GM19372 (cell line): Measurements from ENCODE around the gene MROH2B.

Experiments used
- ATAC-seq: cut with Tn5 transposase; IDR thresholded peaks from one replicate; pipeline ENCODE4 v1.9.1; 2021; ENCODE audit warnings: mild to moderate bottlenecking, low read depth, moderate library complexity; ENCODE audit not compliant: unreplicated experiment

The MROH2B gene

GRCh38 chr5:41071242-41071641, at the start of gene MROH2B:
MROH2B (minus strand) TSS chr5:41071342; CDS start chr5:41070852, 490 bp downstream.
- no peak for ATAC-seq

GRCh38 chr5:41120600-41120999, 49.5 kb upstream of the MROH2B start:
- ATAC-seq: no peak

GRCh38 chr5:41118177-41118576, 47.0 kb upstream of the MROH2B start:
- ATAC-seq: no peak

- no peak for ATAC-seq
Measured at GRCh38 chr5:41115281-41115680, 44.1 kb upstream of the MROH2B start.

GRCh38 chr5:41112486-41113455, 41.6 kb upstream of the MROH2B start:
- no peak for ATAC-seq

- ATAC-seq: no peak
Measured at GRCh38 chr5:41109186-41109585, 38.0 kb upstream of the MROH2B start.

GRCh38 chr5:41102341-41102740, 31.2 kb upstream of the MROH2B start:
- ATAC-seq: no peak

- no peak for ATAC-seq
Measured at GRCh38 chr5:41097642-41098041, 26.5 kb upstream of the MROH2B start.

GRCh38 chr5:41095324-41096101, 24.4 kb upstream of the MROH2B start:
- ATAC-seq: no peak

GRCh38 chr5:41094871-41095270, 23.7 kb upstream of the MROH2B start:
- ATAC-seq: no peak

GRCh38 chr5:41093803-41094202, 22.7 kb upstream of the MROH2B start:
- ATAC-seq: no peak

GRCh38 chr5:41087461-41087860, 16.3 kb upstream of the MROH2B start:
- no peak for ATAC-seq

- ATAC-seq: no peak
Measured at GRCh38 chr5:41083306-41083705, 12.2 kb upstream of the MROH2B start.

GRCh38 chr5:41071975-41072374, 833 bp upstream of the MROH2B start:
- ATAC-seq: no peak

- ATAC-seq: no peak
Measured at GRCh38 chr5:41067714-41068568, 3.2 kb downstream of the MROH2B start.

- no peak for ATAC-seq
Measured at GRCh38 chr5:41065691-41066335, 5.3 kb downstream of the MROH2B start.

GRCh38 chr5:41057940-41058339, 13.2 kb downstream of the MROH2B start:
- no peak for ATAC-seq

- no peak for ATAC-seq
Measured at GRCh38 chr5:41057231-41057630, 13.9 kb downstream of the MROH2B start.

GRCh38 chr5:41048986-41049385, 22.2 kb downstream of the MROH2B start:
- ATAC-seq: no peak
